Measurements from ENCODE around the gene TASP1. TPM values are rescaled to one million over a fixed set of nuclear protein-coding genes. Genes with fewer than 3 reads are reported as not detected.

Gene TASP1
- total and polyA plus RNA-seq, 10 of the 15 experiments (the other 5 are each of a cell fraction or from before 2014, with no cell fraction given): 7.4 to 17.8 (median 10.5) TPM

- no peak for TF ChIP-seq USF2 (IDR thresholded peaks at IDR 0.05; ENCODE audit: borderline replicate concordance, low read depth, low read length)
- TF ChIP-seq PML (IDR thresholded peaks at IDR 0.05; ENCODE audit: low read length): no peak
- no peak for TF ChIP-seq TBL1XR1 (IDR thresholded peaks at IDR 0.05; ENCODE audit: low read depth, low read length)
- TF ChIP-seq MAX (IDR thresholded peaks at IDR 0.05; ENCODE audit: low read depth, low read length): no peak
- no peak for TF ChIP-seq BCL3 (IDR thresholded peaks at IDR 0.05; ENCODE audit: borderline replicate concordance, insufficient read depth, low read depth, low read length, poor library complexity, severe bottlenecking)
Observed at GRCh38 chr20:13515291-13515690, 123.4 kb downstream of the TASP1 start (continued).

GRCh38 chr20:13510837-13511488 lies 127.8 kb downstream of the TASP1 start:
- in situ Hi-C loops (cut with MboI): no loop called here
- no peaks in the 10 kb centered on the region for H3K4me1 ChIP-seq (ENCODE audit: control insufficient read depth, insufficient read depth, low read length)
- H3K9me3 ChIP-seq (replicated peaks; ENCODE audit: control insufficient read depth, insufficient read depth, low read length): no peaks in the 10 kb centered on the region; the same call in 2 of the 3 replicates
- no peak overlapping the region for H3K4me2 ChIP-seq (ENCODE audit: control insufficient read depth, insufficient read depth)
- no peaks in the 10 kb centered on the region for H4K20me1 ChIP-seq (ENCODE audit: control insufficient read depth, insufficient read depth)
- DNase-seq (ENCODE audit: low read depth, low spot score) (no peak), ATAC-seq (no peak), FAIRE-seq (no peak)
- no peaks in the 10 kb centered on the region for H3K36me3 ChIP-seq (ENCODE audit: control insufficient read depth in 2 of 2, insufficient read depth in 2 of 2, low read length in 1 of 2)
- H3K9ac ChIP-seq (ENCODE audit: control insufficient read depth, insufficient read depth, low read length): no peak overlapping the region
- H3K27ac ChIP-seq (ENCODE audit: control insufficient read depth, insufficient read depth): no peak overlapping the region
- ChIA-PET CTCF (interaction anchor here (1.0 kb wide), 1 partner anchor 35 kb away, joined by 5 read pairs; no protein-coding TSS in a partner anchor), POLR2A (interaction anchor here (0.7 kb wide), 1 partner anchor 18 kb away, joined by 3 read pairs; no protein-coding TSS in a partner anchor), SMC1A (ENCODE audit: uncharacterized antibody, unreplicated experiment) (no interaction called here), RAD21 (ENCODE audit: unreplicated experiment) (no interaction called here)
- H3K27me3 ChIP-seq (replicated peaks in 1 of 2; ENCODE audit: control insufficient read depth in 2 of 2, insufficient read depth in 2 of 2, low read length in 1 of 2): no peaks in the 10 kb centered on the region
- intact Hi-C loops (cut with micrococcal nuclease; ENCODE audit: unreplicated experiment): no loop called here
- no peak overlapping the region for H3K4me3 ChIP-seq
- H3K79me2 ChIP-seq (ENCODE audit: control insufficient read depth, insufficient read depth, low read length): no peaks in the 10 kb centered on the region
- BruUV-seq (replicated peaks): no TSS peak
- H2AFZ ChIP-seq (ENCODE audit: control insufficient read depth, low read depth, low read length): no peak overlapping the region
- 78% methylated on average over 6 of the region's 6 CpGs for WGBS (ENCODE audit: insufficient coverage, insufficient replicate concordance, low lambda C conversion rate, missing lambda C conversion rate)
- no peak for TF ChIP-seq SUPT20H (IDR thresholded peaks at IDR 0.05; ENCODE audit: borderline replicate concordance, control insufficient read depth, low read depth, low read length)
- no peak for TF ChIP-seq PRDM15 (CRISPR knock-in tag; IDR thresholded peaks at IDR 0.05)
- TF ChIP-seq MEF2A (IDR thresholded peaks at IDR 0.05; ENCODE audit: insufficient read depth, low read depth, low read length): no peak
- TF ChIP-seq RAD21 (IDR thresholded peaks at IDR 0.05; ENCODE audit: insufficient read depth, low read depth, low read length): no peak
- TF ChIP-seq FOXM1 (IDR thresholded peaks at IDR 0.05; ENCODE audit: low read depth, low read length): no peak
- no peak for TF ChIP-seq MLLT1 (IDR thresholded peaks at IDR 0.05)
- no peak for TF ChIP-seq ASH2L (IDR thresholded peaks at IDR 0.05; ENCODE audit: borderline replicate concordance, low read depth)
- no peak for TF ChIP-seq DPF2 (IDR thresholded peaks at IDR 0.05)
- TF ChIP-seq ATF7 (IDR thresholded peaks at IDR 0.05; ENCODE audit: low read depth): no peak
- no peak for TF ChIP-seq TBL1XR1 (IDR thresholded peaks at IDR 0.05; ENCODE audit: low read depth, low read length)

Data from GM12878 (cell line).